Measurements from ENCODE around the gene RPS6KA2. TPM values are rescaled to one million over a fixed set of nuclear protein-coding genes. Genes with fewer than 3 reads are reported as not detected.
"Not testable (repeated sequence)": the region's sequence is repeated elsewhere in the genome, so short reads cannot be mapped to it uniquely, and the experiment has no call there.

The RPS6KA2 gene
- total and polyA plus RNA-seq, 5 experiments from 2014 or later, result 2.1 to 13.6 (median 4.8) TPM

- POLR2A ChIA-PET, ATAC-seq, H3K27ac Mint-ChIP-seq, H3K4me1 Mint-ChIP-seq, H3K9me3 Mint-ChIP-seq, H3K27me3 Mint-ChIP-seq, DNase-seq, H3K4me3 Mint-ChIP-seq: not testable (repeated sequence)
- peaks cover 0 to 20% (median 4%) of the 10 kb centered on the region in 3 donors for H3K36me3 Mint-ChIP-seq
Measured at GRCh38 chr6:166529058-166529457, 98.0 kb downstream of the RPS6KA2 start.

DNA sequence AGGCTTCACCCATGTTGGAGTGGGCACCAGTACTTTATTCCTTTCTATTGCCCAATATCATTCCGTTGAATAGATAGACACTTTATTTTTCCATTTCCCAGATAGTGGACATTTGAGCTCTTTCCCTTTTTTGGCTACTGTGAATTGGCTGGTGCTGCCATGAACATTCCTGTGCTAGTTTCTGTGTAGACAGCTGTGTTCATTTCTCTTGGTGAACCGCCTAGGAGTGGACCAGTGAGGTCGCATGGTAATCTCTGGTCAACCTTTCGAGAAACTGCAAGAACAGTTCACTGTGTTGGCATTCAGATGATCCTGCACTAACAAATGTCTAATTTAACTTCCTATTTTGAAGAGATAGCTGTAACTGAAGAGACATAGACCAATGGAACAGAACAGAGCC, 99.2 kb downstream of the RPS6KA2 start:
- Mint-ChIP-seq H3K4me1 (no peaks in the 10 kb centered on the region), H3K4me3 (no peak overlapping the region), H3K27ac (no peak overlapping the region), H3K9me3 (no peaks in the 10 kb centered on the region), H3K27me3 (no peaks in the 10 kb centered on the region), H3K36me3 (peaks cover 0 to 20% (median 4%) of the 10 kb centered on the region in 3 donors)
- ATAC-seq (no peak), DNase-seq (no peak)
- POLR2A ChIA-PET, result no interaction called here

GRCh38 chr6:166526937-166527336, 100.1 kb downstream of the RPS6KA2 start:
- no peak overlapping the region for H3K27ac Mint-ChIP-seq
- H3K4me1 Mint-ChIP-seq, result no peaks in the 10 kb centered on the region
- ATAC-seq (no peak), DNase-seq (no peak)
- POLR2A ChIA-PET, result no interaction called here
- no peak overlapping the region for H3K4me3 Mint-ChIP-seq
- H3K36me3 Mint-ChIP-seq, result peaks cover 0 to 26% (median 4%) of the 10 kb centered on the region in 3 donors
- H3K27me3 Mint-ChIP-seq, result no peaks in the 10 kb centered on the region
- H3K9me3 Mint-ChIP-seq, result peaks cover 0 to under 1% (median 0%) of the 10 kb centered on the region in 9 donors

DNA sequence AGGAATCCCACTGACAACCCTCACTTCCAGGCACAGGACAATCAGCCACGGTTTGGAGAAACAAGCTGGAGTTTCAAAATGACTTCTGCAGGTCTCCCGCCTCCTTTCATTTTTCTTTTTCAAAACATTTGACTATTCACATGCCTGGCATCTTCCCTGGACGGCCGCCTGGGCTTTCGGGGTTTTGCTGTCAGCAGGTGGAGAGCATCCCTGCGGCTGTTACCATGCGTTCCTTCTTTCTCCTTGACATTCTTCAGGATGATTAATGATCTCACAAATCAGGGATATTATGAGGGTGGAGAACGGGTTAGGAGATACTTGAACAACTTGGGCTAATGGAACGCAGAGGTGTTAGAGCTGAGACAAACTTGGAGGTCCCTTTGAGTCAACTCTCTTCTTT, 101.5 kb downstream of the RPS6KA2 start:
- no peak overlapping the region for H3K27ac Mint-ChIP-seq
- H3K4me3 Mint-ChIP-seq, result no peak overlapping the region
- ATAC-seq (no peak), DNase-seq (no peak)
- H3K36me3 Mint-ChIP-seq, result peaks cover 0 to 35% (median 4%) of the 10 kb centered on the region in 3 donors
- H3K4me1 Mint-ChIP-seq, result no peaks in the 10 kb centered on the region
- no peaks in the 10 kb centered on the region for H3K27me3 Mint-ChIP-seq
- POLR2A ChIA-PET, result no interaction called here
- H3K9me3 Mint-ChIP-seq, result peaks cover 0 to 10% (median 0%) of the 10 kb centered on the region in 9 donors

GRCh38 chr6:166523782-166524559, 103.1 kb downstream of the RPS6KA2 start:
- ATAC-seq, result no peak
- no peak for DNase-seq
- POLR2A ChIA-PET, result no interaction called here
- Mint-ChIP-seq H3K27ac (no peak overlapping the region), H3K4me1 (no peaks in the 10 kb centered on the region), H3K27me3 (no peaks in the 10 kb centered on the region), H3K9me3 (peaks cover 0 to 10% (median 4%) of the 10 kb centered on the region in 9 donors), H3K36me3 (peaks cover 0 to 31% (median 0%) of the 10 kb centered on the region in 3 donors), H3K4me3 (no peak overlapping the region)

- Mint-ChIP-seq H3K36me3 (peaks cover 0 to 35% (median 0%) of the 10 kb centered on the region in 3 donors), H3K9me3 (peaks cover 0 to 17% (median 10%) of the 10 kb centered on the region in 9 donors), H3K27me3 (no peaks in the 10 kb centered on the region), H3K27ac (no peak overlapping the region), H3K4me3 (no peak overlapping the region), H3K4me1 (no peaks in the 10 kb centered on the region)
- ATAC-seq (no peak), DNase-seq (no peak)
- POLR2A ChIA-PET, result no interaction called here
Measured at GRCh38 chr6:166520905-166521834, 105.9 kb downstream of the RPS6KA2 start.

DNA sequence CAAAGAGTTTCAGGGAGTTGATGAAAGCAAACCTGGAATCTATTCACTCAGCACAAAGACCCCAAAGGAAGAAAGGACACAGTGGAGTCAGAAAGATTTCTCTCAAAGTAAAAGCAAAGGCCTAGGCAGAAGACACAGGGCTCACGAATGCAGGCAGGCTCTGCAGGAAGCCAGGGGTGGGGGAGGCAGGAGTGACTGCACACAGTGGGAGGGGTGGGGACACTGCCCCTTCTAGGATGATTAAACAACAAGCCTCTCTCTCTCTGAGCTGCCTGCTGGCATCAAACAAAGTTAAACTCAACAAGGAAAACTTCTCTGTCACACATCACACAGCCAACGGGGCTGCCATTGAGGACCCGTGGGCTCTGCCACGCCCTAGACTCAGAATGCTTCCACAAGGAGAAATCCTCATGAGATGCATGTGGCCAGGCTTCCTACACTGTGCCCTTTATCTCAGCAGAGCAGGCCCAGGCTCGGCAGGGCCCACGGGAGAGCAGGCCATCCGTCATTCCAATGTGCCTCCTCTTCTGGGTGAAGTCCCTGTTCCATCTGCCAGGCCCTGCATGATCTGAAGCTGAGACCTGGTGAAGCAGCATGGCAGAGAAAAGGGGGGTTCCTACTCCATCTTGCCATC, 110.7 kb downstream of the RPS6KA2 start:
- H3K4me1 Mint-ChIP-seq, result peaks cover 8 to 20% (median 10%) of the 10 kb centered on the region in 4 donors
- H3K9me3 Mint-ChIP-seq, result peaks cover 0 to 15% (median 3%) of the 10 kb centered on the region in 9 donors
- no peak for DNase-seq
- no peak overlapping the region for H3K4me3 Mint-ChIP-seq
- ATAC-seq, result no peak
- H3K27ac Mint-ChIP-seq, result no peak overlapping the region
- H3K27me3 Mint-ChIP-seq, result peaks cover 0 to 4% (median 0%) of the 10 kb centered on the region in 5 donors
- H3K36me3 Mint-ChIP-seq, result peaks cover 0 to 16% (median 2%) of the 10 kb centered on the region in 3 donors
- POLR2A ChIA-PET, result no interaction called here

DNA sequence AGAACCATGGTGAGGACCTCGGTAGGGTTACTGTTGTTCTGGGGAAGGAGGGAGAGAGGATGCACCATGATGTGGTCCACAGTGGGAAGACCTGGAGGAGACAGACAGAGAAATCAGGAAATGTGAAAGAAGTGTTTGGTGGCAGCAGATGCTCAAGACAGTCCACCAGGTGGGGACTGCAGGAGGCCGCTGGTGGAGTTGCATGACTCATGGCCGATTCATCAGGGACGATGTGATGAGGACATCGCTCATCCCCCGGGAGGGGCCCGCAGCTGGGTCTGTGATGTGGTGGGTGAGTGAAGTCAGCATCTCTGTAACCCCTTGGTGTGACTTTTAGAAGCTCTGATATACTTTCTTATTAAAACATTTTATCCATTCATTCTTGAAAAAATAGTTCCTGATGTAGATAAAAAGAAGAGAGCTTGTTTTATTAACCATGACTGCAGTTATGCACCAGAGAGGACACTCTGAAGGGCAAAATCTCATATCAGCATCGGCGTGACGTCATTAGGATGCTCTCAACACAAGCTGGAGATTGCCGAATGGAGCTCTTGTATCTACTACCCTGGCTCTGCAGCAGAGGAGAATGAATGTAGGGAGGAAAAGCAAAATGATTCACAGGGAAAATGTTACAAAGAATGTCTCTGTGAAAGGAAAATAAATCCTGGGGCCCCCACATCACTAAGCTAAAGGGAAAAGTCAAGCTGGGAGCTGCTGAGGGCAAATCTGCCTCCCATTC, 111.8 kb downstream of the RPS6KA2 start:
- POLR2A ChIA-PET, result no interaction called here
- H3K27ac Mint-ChIP-seq, result peak overlapping the region in 2 of 10 donors; percentile 17 to 67
- H3K9me3 Mint-ChIP-seq, result peaks cover 0 to 12% (median 3%) of the 10 kb centered on the region in 9 donors
- H3K4me1 Mint-ChIP-seq, result peaks cover 8 to 20% (median 10%) of the 10 kb centered on the region in 4 donors
- peaks cover 0 to 4% (median 0%) of the 10 kb centered on the region in 5 donors for H3K27me3 Mint-ChIP-seq
- no peak overlapping the region for H3K4me3 Mint-ChIP-seq
- ATAC-seq (peak in 1 of 2 donors; percentile 54), DNase-seq (peak in 1 of 10 donors; percentile 52)
- peaks cover 0 to 10% (median 2%) of the 10 kb centered on the region in 3 donors for H3K36me3 Mint-ChIP-seq

DNA sequence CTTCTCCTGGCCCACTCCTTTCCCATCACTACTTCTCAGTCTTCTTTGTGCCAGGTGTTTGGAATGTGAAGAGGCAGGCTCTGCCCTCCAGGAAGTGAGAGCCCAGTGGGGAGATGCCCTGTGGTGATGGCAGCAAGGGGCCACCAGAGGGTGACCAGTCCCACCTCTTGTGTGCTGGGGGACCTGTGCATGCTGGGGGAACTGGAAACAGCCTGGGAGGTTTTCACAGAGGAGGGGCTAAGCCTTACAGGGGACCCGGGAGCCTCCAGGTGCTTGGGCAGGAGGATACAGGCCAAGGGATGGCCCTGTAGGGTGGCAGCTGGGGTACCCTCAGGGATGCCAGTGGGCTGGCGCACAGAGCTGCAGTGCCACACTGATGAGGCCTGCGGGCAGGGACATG, 112.9 kb downstream of the RPS6KA2 start:
- H3K9me3 Mint-ChIP-seq, result peaks cover 0 to 12% (median under 1%) of the 10 kb centered on the region in 9 donors
- peaks cover 0 to 4% (median 0%) of the 10 kb centered on the region in 5 donors for H3K27me3 Mint-ChIP-seq
- no peak for DNase-seq
- POLR2A ChIA-PET, result no interaction called here
- H3K27ac Mint-ChIP-seq, result peak overlapping the region in 2 of 10 donors; percentile 28 to 55
- ATAC-seq, result no peak
- H3K4me3 Mint-ChIP-seq, result no peak overlapping the region
- H3K36me3 Mint-ChIP-seq, result peaks cover 0 to 6% (median 3%) of the 10 kb centered on the region in 3 donors
- H3K4me1 Mint-ChIP-seq, result peaks cover 8 to 20% (median 10%) of the 10 kb centered on the region in 4 donors

- DNase-seq (peak in 7 of 10 donors; percentile 14 to 74 (median 20)), ATAC-seq (peak; percentile 90 to 91)
- POLR2A ChIA-PET, result no interaction called here
- Mint-ChIP-seq H3K9me3 (peaks cover 0 to 3% (median 0%) of the 10 kb centered on the region in 9 donors), H3K4me1 (peaks cover 9 to 20% (median 11%) of the 10 kb centered on the region in 4 donors), H3K36me3 (peaks cover 0 to 5% (median 3%) of the 10 kb centered on the region in 3 donors), H3K27me3 (peaks cover 0 to 4% (median 0%) of the 10 kb centered on the region in 5 donors), H3K4me3 (no peak overlapping the region), H3K27ac (peak overlapping the region in 3 of 10 donors; percentile 19 to 74 (median 43))
Measured at GRCh38 chr6:166512567-166512966, 114.5 kb downstream of the RPS6KA2 start.

- DNase-seq (no peak), ATAC-seq (no peak)
- POLR2A ChIA-PET, result no interaction called here
- H3K36me3 Mint-ChIP-seq, result peaks cover 0 to 3% (median 0%) of the 10 kb centered on the region in 3 donors
- H3K27me3 Mint-ChIP-seq, result peaks cover 0 to 4% (median 0%) of the 10 kb centered on the region in 5 donors
- H3K4me1 Mint-ChIP-seq, result peaks cover 9 to 20% (median 13%) of the 10 kb centered on the region in 4 donors
- no peak overlapping the region for H3K4me3 Mint-ChIP-seq
- H3K27ac Mint-ChIP-seq, result no peak overlapping the region
- H3K9me3 Mint-ChIP-seq, result no peaks in the 10 kb centered on the region
Measured at GRCh38 chr6:166511316-166511715, 115.7 kb downstream of the RPS6KA2 start.

GRCh38 chr6:166509193-166509592, 117.9 kb downstream of the RPS6KA2 start:
- Mint-ChIP-seq H3K4me1 (peaks cover 9 to 11% (median 10%) of the 10 kb centered on the region in 4 donors), H3K36me3 (peaks cover 0 to 2% (median 2%) of the 10 kb centered on the region in 3 donors), H3K4me3 (no peak overlapping the region), H3K27ac (peak overlapping the region in 1 of 10 donors; percentile 35), H3K9me3 (no peaks in the 10 kb centered on the region), H3K27me3 (no peaks in the 10 kb centered on the region)
- no peak for DNase-seq
- no peak for ATAC-seq
- POLR2A ChIA-PET, result no interaction called here

Data from naive thymus-derived CD8-positive, alpha-beta T cell (primary cell).